A549 (cell line): ENCODE measurements around the gene LATS1. TPM values are rescaled to one million over a fixed set of nuclear protein-coding genes. Genes with fewer than 3 reads are reported as not detected.

Source experiments
- ATAC-seq, 2 experiments: fragments of 200-7000 bp in 1 of 2; fragments of >200 bp in 1 of 2; cut with Nextera tagmentation in 1 of 2; cut with Tn5 transposase in 1 of 2; 3 replicates each; pipeline versions ENCODE4 v1.8.0 to v1.9.1; 2018 to 2020; ENCODE audit warnings: mild to moderate bottlenecking in 1 of 2, moderate library complexity in 1 of 2
- CTCF ChIA-PET: fragments of 300-600 bp; sonication (Branson Sonifier 250); formaldehyde crosslinking; extraction: SDS; loops from one replicate; lab custom pipeline; 2021; ENCODE audit warnings: antibody characterized with exemption, inconsistent platforms; lab: Yijun Ruan, JAX
- POLR2A ChIA-PET: fragments of 350-600 bp; formaldehyde crosslinking; extraction: SDS; loops from one replicate; lab custom pipeline; 2021; ENCODE audit warnings: antibody characterized with exemption, inconsistent platforms; lab: Yijun Ruan, JAX
- DNase-seq, 2 experiments: peaks; one replicate each; pipeline versions ENCODE4 v3.0.0 to v3.0.0-alpha.2; 2011 to 2016; ENCODE audit warnings: low read depth in 1 of 2, low spot score in 1 of 2
- FAIRE-seq: peaks from 2 replicates; lab custom pipeline; 2011; peaks lifted over from hg19 to GRCh38; lab: Jason Lieb, UNC
- H3K27ac ChIP-seq, 2 experiments: fragments of >200 bp; sonication (Bioruptor Twin); formaldehyde crosslinking; 3 replicates each; pipeline ENCODE4 v1.5.1; 2016 to 2017
- H3K4me1 ChIP-seq: fragments of >200 bp; sonication (Bioruptor Twin); formaldehyde crosslinking; 3 replicates; pipeline ENCODE4 v1.6.1; 2016
- H3K4me2 ChIP-seq: fragments of >200 bp; sonication (Bioruptor Twin); formaldehyde crosslinking; 3 replicates; pipeline ENCODE4 v1.6.1; 2016
- H3K4me3 ChIP-seq: fragments of >200 bp; sonication (Bioruptor Twin); formaldehyde crosslinking; 3 replicates; pipeline ENCODE4 v1.5.1; 2016
- H3K9me3 ChIP-seq: fragments of >200 bp; sonication (Bioruptor Twin); formaldehyde crosslinking; 3 replicates; pipeline ENCODE4 v1.6.1; 2016
- CEBPB ChIP-seq, 2 experiments: fragments of >200 bp in 1 of 2; sonication (Bioruptor Twin) in 1 of 2; formaldehyde crosslinking in 1 of 2; IDR thresholded peaks; 2 replicates each; pipeline ENCODE4 v1.6.1; 2012 to 2016
- CHD2 ChIP-seq: fragments of 150-350 bp; IDR thresholded peaks from 2 replicates; pipeline ENCODE4 v1.6.1; 2014; ENCODE audit warnings: low read length; ENCODE audit not compliant: partially characterized antibody
- EHMT2 ChIP-seq: fragments of 200-600 bp; sonication (generic); IDR thresholded peaks from 2 replicates; pipeline ENCODE4 v1.6.1; 2016; ENCODE audit warnings: antibody characterized with exemption, low read depth, mild to moderate bottlenecking, moderate library complexity
- EP300 ChIP-seq, 2 experiments: fragments of >200 bp; sonication (Bioruptor Twin); formaldehyde crosslinking; IDR thresholded peaks; 2 replicates in 1 of 2; 3 replicates in 1 of 2; pipeline ENCODE4 v1.6.1; 2016 to 2017
- ESRRA ChIP-seq: fragments of 150-350 bp; IDR thresholded peaks from 2 replicates; pipeline ENCODE4 v1.6.1; 2014; ENCODE audit warnings: mild to moderate bottlenecking, low read length, borderline replicate concordance
- FOSL2 ChIP-seq, 2 experiments: fragments of 450-650 bp in 1 of 2; fragments of >200 bp in 1 of 2; sonication (Bioruptor Twin) in 1 of 2; formaldehyde crosslinking; IDR thresholded peaks; 2 replicates each; pipeline versions ENCODE4 v1.5.0 to v1.6.1; 2016 to 2020; ENCODE audit warnings: mild to moderate bottlenecking in 1 of 2, moderate library complexity in 1 of 2
- GATA3 ChIP-seq: IDR thresholded peaks from 2 replicates; pipeline ENCODE4 v1.6.1; 2012; ENCODE audit warnings: borderline replicate concordance
- HEYL ChIP-seq: fragments of 250-450 bp; sonication (Bioruptor Pico); IDR thresholded peaks from 2 replicates; pipeline ENCODE4 v1.8.0; 2021; ENCODE audit warnings: mild to moderate bottlenecking, moderate library complexity
- HOXB5 ChIP-seq: fragments of 250-450 bp; sonication (Bioruptor Pico); IDR thresholded peaks from 2 replicates; pipeline ENCODE4 v1.5.0; 2020; ENCODE audit warnings: mild to moderate bottlenecking, moderate library complexity
- JUNB ChIP-seq: fragments of >200 bp; sonication (Bioruptor Twin); formaldehyde crosslinking; IDR thresholded peaks from 2 replicates; pipeline ENCODE4 v1.6.1; 2016
- MYC ChIP-seq: IDR thresholded peaks from 2 replicates; pipeline ENCODE4 v1.6.1; 2012; ENCODE audit warnings: mild to moderate bottlenecking, inconsistent platforms, low read length, improper control_type of control experiment, borderline replicate concordance
- PHF8 ChIP-seq: fragments of 200-600 bp; sonication (generic); IDR thresholded peaks from 2 replicates; pipeline ENCODE4 v1.6.1; 2016; ENCODE audit warnings: low read depth, mild to moderate bottlenecking, antibody characterized with exemption, moderate library complexity, borderline replicate concordance
- RNF2 ChIP-seq: fragments of 200-600 bp; sonication (generic); IDR thresholded peaks from 2 replicates; pipeline ENCODE4 v1.6.1; 2016; ENCODE audit warnings: low read depth, mild to moderate bottlenecking, antibody characterized with exemption, moderate library complexity, borderline replicate concordance
- TP53 ChIP-seq: fragments of 250-450 bp; sonication (Bioruptor Pico); IDR thresholded peaks from 2 replicates; pipeline ENCODE4 v1.5.0; 2021; ENCODE audit warnings: mild to moderate bottlenecking, moderate library complexity
- WGBS: methylation state at CpG from one replicate; pipeline ENCODE4 v1.1.6; 2017; ENCODE audit errors: missing lambda C conversion rate; 5-methylcytosine and 5-hydroxymethylcytosine counted together
- polyA plus RNA-seq, 4 experiments: library from polyadenylated mRNA; depleted of rRNA in 3 of 4; stranded (reverse); fragments of >200 nt; fragmentation: RNase III in 1 of 4; extraction: RNeasy Plus Mini Kit Qiagen cat#74134 plus additional on column Dnase treatment in 1 of 4; gene quantifications; 2 replicates in 3 of 4; 3 replicates in 1 of 4; pipeline ENCODE4 v1.2.3, GENCODE V29; 2011 to 2017
- TF ChIP-seq, protein P1 (sequence below): fragments of 450-650 bp; IDR thresholded peaks from 2 replicates; pipeline ENCODE4 v1.6.1; 2014; ENCODE audit warnings: antibody characterized with exemption
- TF ChIP-seq, protein P2 (sequence below): IDR thresholded peaks from 2 replicates; pipeline ENCODE4 v1.6.1; 2012
- TF ChIP-seq, protein P3 (sequence below): fragments of >200 bp; sonication (Bioruptor Twin); formaldehyde crosslinking; IDR thresholded peaks from 3 replicates; pipeline ENCODE4 v1.6.1; 2016
- TF ChIP-seq, protein P4 (sequence below): fragments of 200-600 bp; sonication (generic); IDR thresholded peaks from 2 replicates; pipeline ENCODE4 v1.6.1; 2016; ENCODE audit warnings: antibody characterized with exemption, mild to moderate bottlenecking, moderate library complexity
- TF ChIP-seq, protein P5 (sequence below): IDR thresholded peaks from 2 replicates; pipeline ENCODE4 v1.6.1; 2012; ENCODE audit warnings: low read depth, borderline replicate concordance

Gene LATS1
- polyA plus RNA-seq, 2 of the 4 experiments (the other 2 are of a cell fraction) = 6.1 to 18.5 TPM

DNA sequence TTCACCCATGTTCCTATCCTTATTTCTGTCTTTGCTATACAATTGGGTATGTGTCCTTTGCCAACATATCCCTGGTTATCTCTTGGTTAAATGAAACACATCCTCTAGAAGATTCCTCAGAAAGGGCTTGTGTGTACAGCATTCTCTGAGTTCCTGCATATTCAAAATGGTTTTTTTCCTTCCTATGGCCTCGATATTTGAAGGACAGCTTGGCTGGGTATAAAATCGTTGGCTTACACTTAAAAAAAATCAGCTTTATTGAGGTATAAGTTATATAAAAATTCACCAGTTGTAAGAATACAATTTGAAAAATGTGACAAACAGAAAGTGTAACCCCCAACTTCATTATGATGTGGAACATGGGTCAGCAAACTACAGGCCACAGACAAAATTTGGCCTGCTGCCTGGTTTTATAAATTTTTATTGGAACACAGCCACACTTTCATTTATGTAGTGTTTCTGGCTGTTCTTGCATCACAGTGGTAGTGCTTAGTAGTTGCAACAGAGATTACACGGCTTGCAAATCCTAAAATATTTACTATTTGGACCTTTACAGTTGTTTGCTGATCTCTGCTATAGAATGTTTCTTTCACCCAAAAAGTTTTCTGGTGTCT, 48.4 kb upstream of the LATS1 start:
- Histone ChIP-seq H3K27ac (no peak overlapping the region), H3K4me3 (no peak overlapping the region), H3K9me3 (peaks cover 9% of the 10 kb centered on the region), H3K4me1 (peaks cover 12% of the 10 kb centered on the region; the same call in 2 of the 3 replicates), H3K4me2 (no peak overlapping the region)
- ATAC-seq (no peak), FAIRE-seq (no peak), DNase-seq (no peak)
- WGBS = 92% methylated on average over 3 of the region's 3 CpGs
- ChIA-PET POLR2A (no interaction called here), CTCF (no interaction called here)
- TF ChIP-seq RNF2 (no peak), CHD2 (no peak), GATA3 (no peak), JUNB (no peak), EHMT2 (no peak)
- TF ChIP-seq, protein P1, sequence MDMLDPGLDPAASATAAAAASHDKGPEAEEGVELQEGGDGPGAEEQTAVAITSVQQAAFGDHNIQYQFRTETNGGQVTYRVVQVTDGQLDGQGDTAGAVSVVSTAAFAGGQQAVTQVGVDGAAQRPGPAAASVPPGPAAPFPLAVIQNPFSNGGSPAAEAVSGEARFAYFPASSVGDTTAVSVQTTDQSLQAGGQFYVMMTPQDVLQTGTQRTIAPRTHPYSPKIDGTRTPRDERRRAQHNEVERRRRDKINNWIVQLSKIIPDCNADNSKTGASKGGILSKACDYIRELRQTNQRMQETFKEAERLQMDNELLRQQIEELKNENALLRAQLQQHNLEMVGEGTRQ = no peak
- TF ChIP-seq, protein P2, sequence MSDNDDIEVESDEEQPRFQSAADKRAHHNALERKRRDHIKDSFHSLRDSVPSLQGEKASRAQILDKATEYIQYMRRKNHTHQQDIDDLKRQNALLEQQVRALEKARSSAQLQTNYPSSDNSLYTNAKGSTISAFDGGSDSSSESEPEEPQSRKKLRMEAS = no peak
- TF ChIP-seq, protein P3, sequence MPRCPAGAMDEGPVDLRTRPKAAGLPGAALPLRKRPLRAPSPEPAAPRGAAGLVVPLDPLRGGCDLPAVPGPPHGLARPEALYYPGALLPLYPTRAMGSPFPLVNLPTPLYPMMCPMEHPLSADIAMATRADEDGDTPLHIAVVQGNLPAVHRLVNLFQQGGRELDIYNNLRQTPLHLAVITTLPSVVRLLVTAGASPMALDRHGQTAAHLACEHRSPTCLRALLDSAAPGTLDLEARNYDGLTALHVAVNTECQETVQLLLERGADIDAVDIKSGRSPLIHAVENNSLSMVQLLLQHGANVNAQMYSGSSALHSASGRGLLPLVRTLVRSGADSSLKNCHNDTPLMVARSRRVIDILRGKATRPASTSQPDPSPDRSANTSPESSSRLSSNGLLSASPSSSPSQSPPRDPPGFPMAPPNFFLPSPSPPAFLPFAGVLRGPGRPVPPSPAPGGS = no peak

DNA sequence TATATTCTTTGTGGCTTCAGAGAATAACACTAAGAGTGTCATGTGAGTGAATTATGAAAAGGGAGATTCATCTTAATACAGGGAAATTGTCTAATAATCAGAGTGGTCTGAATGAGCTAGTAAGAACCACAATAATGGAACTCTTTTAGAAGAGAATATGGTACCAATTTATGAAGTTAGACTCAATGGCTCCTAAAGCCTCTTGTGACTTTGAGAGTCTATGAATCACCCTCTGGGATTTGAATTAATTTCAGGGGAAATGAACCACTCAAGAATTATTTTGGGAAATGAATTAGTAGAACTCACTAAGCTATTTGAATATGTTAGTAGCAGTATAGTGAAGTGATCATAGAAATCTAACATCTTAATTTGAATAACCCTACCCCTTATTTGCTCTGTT, 46.0 kb upstream of the LATS1 start:
- CTCF ChIA-PET = no interaction called here
- FAIRE-seq (no peak), DNase-seq (no peak)

DNA sequence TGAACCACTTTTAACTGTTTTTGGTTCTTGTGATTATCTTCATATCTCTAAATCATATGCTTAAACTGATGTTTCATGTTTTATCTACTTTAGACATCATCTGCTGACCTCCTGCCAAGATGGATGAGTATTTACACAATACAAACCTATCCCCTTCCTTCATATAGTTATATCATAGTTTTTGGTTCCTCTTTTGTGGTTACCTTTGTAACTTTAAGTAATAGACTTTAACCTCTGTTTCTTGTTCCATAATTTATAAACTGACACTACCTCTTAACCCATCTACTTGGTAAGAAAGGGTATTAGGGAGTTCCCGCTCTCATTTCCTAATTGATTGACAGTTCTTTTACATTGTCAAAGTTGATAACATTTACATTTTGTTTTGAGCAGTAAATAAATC, 43.5 kb upstream of the LATS1 start:
- Histone ChIP-seq H3K9me3 (peaks cover 8% of the 10 kb centered on the region), H3K4me3 (no peak overlapping the region), H3K4me2 (no peak overlapping the region), H3K27ac (no peak overlapping the region), H3K4me1 (peaks cover 10% of the 10 kb centered on the region; the same call in 2 of the 3 replicates)
- FAIRE-seq (no peak), ATAC-seq (no peak), DNase-seq (no peak)
- ChIA-PET POLR2A (no interaction called here), CTCF (no interaction called here)
- TF ChIP-seq, protein P4, sequence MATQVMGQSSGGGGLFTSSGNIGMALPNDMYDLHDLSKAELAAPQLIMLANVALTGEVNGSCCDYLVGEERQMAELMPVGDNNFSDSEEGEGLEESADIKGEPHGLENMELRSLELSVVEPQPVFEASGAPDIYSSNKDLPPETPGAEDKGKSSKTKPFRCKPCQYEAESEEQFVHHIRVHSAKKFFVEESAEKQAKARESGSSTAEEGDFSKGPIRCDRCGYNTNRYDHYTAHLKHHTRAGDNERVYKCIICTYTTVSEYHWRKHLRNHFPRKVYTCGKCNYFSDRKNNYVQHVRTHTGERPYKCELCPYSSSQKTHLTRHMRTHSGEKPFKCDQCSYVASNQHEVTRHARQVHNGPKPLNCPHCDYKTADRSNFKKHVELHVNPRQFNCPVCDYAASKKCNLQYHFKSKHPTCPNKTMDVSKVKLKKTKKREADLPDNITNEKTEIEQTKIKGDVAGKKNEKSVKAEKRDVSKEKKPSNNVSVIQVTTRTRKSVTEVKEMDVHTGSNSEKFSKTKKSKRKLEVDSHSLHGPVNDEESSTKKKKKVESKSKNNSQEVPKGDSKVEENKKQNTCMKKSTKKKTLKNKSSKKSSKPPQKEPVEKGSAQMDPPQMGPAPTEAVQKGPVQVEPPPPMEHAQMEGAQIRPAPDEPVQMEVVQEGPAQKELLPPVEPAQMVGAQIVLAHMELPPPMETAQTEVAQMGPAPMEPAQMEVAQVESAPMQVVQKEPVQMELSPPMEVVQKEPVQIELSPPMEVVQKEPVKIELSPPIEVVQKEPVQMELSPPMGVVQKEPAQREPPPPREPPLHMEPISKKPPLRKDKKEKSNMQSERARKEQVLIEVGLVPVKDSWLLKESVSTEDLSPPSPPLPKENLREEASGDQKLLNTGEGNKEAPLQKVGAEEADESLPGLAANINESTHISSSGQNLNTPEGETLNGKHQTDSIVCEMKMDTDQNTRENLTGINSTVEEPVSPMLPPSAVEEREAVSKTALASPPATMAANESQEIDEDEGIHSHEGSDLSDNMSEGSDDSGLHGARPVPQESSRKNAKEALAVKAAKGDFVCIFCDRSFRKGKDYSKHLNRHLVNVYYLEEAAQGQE = no peak
- no peak for TF ChIP-seq PHF8
- TF ChIP-seq HOXB5 (CRISPR knock-in tag) = no peak
- no peak for TF ChIP-seq EP300 (IDR thresholded peaks at IDR 0.05)
- TF ChIP-seq GATA3 = no peak
- no peak for TF ChIP-seq CEBPB (IDR thresholded peaks at IDR 0.05)
- TF ChIP-seq, protein P5, sequence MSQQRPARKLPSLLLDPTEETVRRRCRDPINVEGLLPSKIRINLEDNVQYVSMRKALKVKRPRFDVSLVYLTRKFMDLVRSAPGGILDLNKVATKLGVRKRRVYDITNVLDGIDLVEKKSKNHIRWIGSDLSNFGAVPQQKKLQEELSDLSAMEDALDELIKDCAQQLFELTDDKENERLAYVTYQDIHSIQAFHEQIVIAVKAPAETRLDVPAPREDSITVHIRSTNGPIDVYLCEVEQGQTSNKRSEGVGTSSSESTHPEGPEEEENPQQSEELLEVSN = no peak
- TF ChIP-seq ESRRA = no peak
- 88% methylated on average over 1 of the region's 1 CpG for WGBS

More for the DNA sequence above, 46.0 kb upstream of the LATS1 start:
- POLR2A ChIA-PET = no interaction called here
- no peak for ATAC-seq
- no peak overlapping the region for H3K4me3 ChIP-seq
- H3K9me3 ChIP-seq = peaks cover 9% of the 10 kb centered on the region
- TF ChIP-seq HEYL (no peak), MYC (no peak), TP53 (CRISPR knock-in tag) (no peak), PHF8 (no peak), FOSL2 (IDR thresholded peaks at IDR 0.05) (no peak), FOSL2 (CRISPR knock-in tag; IDR thresholded peaks at IDR 0.05) (no peak)
- TF ChIP-seq, protein P2 = no peak
- TF ChIP-seq, all 56 proteins: peak for 0
- no peak overlapping the region for H3K27ac ChIP-seq
- H3K4me2 ChIP-seq = no peak overlapping the region
- peaks cover 15% of the 10 kb centered on the region; the same call in 2 of the 3 replicates for H3K4me1 ChIP-seq
